Ureter (tissue), 1 donor: ENCODE measurements around the gene CLK2. TPM values are rescaled to one million over a fixed set of nuclear protein-coding genes. Genes with fewer than 3 reads are reported as not detected.
"Not testable (repeated sequence)": the region's sequence is repeated elsewhere in the genome, so short reads cannot be mapped to it uniquely, and the experiment has no call there.

Source experiments
- DNase-seq: peaks from one replicate; pipeline ENCODE4 v3.0.0-alpha.2; 2020; ENCODE audit warnings: low spot score
- total RNA-seq: library from RNA; stranded (reverse); gene quantifications from one replicate; pipeline ENCODE4 v1.2.4, GENCODE V29; 2023
- donor health status: DM: yes; HTN: yes; CAD: no.

CLK2 gene
- total RNA-seq, 1 donor from 2014 or later, result 80.5 TPM

DNA sequence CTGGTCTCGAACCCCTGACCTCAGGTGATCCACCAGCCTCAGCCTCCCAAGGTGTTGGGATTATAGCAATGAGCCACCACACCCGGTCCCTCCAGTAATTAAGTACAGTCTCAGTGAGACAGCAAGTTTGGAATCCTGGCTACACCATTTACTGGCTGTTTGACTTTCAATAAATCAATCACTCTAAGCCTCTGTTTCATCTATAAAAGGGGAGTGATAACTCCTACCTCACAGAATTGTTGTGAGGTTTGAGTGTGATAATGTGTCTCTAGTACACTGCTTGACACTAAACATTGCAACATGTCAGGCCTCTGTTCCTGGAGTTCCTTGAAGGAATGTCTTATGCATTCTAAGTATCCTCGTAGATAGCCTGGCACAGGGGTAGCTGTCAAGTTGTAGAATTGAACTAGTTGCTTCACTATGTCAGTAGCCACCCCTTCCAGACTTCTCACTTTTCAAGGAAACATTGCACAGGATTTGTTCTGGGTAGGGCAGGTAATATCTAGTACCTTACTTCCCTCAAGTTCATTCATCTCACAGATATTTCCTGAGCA, 30.4 kb downstream of the CLK2 start:
- no peak for DNase-seq

GRCh38 chr1:155241841-155242264, 31.5 kb downstream of the CLK2 start:
- no peak for DNase-seq

- DNase-seq, result peak; percentile 87
These were observed 32.1 kb downstream of the CLK2 start for GRCh38 chr1:155241069-155241679.

DNA sequence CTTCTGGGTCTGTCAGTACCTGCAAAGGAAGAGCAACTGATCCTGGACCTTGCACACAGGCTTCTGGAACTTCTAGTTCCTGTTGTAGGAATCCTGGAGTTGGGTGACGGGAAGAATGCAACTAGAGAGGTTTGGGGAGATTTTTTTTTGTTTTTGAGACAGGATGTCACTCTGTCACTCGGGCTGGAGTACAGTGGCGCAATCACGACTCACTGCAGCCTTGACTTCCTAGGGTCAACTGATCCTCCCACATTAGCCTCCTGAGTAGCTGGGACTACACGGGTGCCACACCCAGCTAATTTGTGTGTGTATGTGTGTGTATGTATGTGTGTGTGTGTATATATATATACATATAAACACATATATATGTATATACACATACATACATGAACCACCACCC, 36.9 kb downstream of the CLK2 start:
- no peak for DNase-seq

- not testable (repeated sequence) for DNase-seq
These were observed 37.9 kb downstream of the CLK2 start for GRCh38 chr1:155235375-155235774.

DNA sequence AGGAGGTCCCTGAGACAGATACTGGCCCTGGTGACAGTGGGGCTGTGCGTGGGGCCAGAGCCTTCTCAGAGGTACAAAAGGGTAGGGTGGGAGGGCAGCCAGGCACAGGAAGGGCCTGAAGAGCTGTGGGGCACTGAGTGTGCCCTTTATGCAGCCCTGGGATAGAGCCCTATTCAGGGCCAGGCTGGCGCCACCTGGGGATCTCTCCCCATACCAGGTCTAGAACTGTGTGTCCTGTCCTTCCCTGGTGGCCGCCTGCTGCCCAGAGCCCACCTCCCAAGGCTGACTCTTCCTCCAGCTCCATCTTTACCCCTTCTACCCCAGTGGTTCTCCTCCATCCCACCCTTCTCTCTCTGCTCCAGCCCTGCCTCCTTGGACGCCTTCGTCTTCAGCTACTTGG, 39.8 kb downstream of the CLK2 start:
- not testable (repeated sequence) for DNase-seq

- not testable (repeated sequence) for DNase-seq
These were observed 41.0 kb downstream of the CLK2 start for GRCh38 chr1:155232001-155232978.

GRCh38 chr1:155231302-155231701, 42.0 kb downstream of the CLK2 start:
- DNase-seq, result not testable (repeated sequence)

DNA sequence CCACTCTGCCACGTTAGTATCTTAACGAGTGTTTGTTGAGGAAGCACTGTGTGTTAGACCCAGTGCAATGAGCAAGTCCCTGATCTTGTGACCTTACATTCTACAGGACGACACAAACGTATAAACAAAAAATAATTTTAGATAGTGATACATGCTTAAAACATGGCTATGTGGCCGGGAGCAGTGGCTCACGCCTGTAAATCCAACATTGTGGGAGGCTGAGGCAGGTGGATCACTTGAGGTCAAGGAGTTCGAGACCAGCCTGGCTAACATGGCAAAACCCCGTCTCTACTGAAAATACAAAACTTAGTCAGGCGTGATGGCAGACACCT, 45.2 kb downstream of the CLK2 start:
- DNase-seq, result no peak

DNA sequence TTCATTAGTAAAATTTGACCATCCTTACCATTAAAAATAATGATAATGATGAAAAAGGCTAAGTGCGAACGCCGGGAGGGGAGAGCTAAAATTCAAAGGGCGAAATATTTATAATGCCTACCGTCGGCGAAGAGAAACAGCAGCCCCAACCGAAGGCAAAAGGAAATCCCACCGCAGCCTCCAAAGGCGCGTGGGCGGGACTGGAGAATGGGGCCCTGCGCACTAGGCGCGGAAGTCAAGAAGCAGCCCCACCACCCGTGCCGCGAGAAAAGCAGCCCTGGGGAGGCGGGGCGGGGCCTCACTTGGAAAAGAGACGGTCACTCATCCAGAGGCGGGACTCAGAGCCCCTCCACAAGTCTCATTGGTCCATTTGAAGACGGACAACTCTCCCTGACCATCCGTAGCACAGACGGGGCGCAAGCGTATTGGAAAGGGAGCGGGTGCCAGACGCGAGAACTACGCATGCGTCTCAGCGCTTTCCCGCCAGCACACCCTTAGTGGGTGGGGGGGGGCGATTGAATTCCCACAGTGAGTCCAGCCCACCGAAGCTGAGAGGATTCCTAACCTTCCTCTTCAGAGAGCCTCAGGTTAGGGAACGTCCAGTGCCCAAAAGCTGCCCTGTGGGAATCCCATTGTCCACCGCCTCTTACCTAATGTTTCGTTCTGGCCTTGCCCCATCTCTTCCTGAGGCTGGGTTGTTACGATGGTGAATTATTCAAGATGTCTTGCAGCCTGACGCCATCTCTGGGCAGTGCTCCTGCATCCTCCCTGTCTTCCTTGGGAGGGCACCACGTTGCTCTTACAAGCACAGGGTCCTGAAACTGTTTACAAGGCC, 45.8 kb downstream of the CLK2 start:
- peak; percentile 98 for DNase-seq

DNA sequence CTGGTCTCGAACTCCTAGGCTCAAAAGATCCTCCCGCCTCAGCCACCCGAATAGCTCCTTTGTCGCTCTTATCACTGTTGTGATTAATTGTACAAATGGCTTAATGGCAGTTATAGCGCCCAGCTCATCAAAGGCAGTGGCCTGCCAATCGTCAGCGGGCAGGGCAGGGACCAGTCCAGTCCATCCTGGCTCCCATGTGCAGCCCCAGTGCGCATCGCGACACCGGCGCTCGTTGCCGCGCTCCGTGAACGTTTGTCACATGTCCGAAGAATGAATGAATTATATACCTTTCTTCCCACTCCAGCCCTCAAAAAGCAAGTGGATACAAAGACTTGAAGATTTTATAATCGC, 46.4 kb downstream of the CLK2 start:
- DNase-seq, result no peak

- peak; percentile 81 for DNase-seq
These were observed 47.0 kb downstream of the CLK2 start for GRCh38 chr1:155226188-155226909.

DNA sequence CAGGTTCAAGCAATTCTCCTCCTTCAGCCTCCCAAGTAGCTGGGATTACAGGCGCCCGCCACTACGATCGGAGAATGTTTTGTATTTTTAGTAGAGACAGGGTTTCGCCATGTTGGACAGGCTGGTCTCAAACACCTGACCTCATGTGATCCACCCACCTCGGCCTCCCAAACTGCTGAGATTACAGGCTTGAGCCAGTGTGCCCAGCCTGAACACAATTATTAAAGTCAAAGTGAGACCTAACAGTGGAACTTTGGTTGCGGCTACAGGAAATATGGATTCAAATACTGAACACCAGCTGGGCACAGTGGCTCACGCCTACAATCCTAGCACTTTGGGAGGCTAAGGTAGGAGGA, 47.9 kb downstream of the CLK2 start:
- not testable (repeated sequence) for DNase-seq

- no peak for DNase-seq
These were observed 50.3 kb downstream of the CLK2 start for GRCh38 chr1:155223047-155223446.

DNA sequence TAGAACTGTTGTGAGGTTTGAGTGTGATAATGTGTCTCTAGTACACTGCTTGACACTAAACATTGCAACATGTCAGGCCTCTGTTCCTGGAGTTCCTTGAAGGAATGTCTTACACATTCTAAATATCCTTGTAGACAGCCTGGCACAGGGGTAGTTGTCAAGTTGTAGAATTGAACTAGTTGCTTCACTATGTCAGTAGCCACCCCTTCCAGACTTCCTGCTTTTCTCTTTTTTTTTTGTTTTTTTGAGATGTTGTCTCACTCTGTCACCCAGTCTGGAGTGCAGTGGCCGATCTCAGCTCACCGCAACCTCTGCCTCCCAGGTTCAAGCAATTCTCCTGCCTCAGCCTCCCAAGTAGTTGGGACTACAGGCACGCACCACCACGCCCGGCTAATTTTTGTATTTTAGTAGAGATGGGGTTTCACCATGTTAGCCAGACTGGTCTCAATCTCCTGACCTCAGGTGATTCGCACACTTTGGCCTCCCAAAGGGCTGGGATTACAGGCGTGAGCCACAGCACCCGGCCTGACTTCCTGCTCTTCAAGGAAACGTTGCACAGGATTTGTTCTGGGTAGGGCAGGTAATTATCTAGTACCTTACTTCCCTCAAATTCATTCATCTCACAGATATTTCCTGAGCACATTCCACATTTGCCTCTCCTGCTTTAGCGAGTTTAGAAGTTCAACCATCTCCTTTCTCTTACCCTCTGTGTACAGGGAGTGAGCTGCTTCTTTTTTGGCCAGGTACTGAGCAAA, 52.9 kb downstream of the CLK2 start:
- not testable (repeated sequence) for DNase-seq

GRCh38 chr1:155219592-155220031, 53.7 kb downstream of the CLK2 start:
- DNase-seq, result no peak

GRCh38 chr1:155218854-155219591, 54.3 kb downstream of the CLK2 start:
- DNase-seq, result no peak

DNA sequence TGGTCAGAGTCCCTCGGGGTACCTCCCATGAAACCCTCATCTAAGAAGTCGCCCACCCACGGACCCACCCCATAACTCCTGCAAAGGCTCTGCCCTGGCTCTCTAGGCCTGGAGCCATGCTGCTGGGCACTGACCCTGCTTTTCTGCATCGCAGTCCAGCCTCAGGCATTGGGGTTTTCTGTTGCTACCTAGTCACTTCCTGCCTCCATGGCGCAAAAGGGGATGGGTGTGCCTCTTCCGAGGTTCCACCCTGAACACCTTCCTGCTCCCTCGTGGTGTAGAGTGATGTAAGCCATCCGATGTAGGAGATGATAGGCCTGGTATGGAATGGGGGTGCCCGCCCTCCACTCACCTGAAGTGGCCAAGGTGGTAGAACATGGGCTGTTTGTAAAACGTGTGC, 58.6 kb downstream of the CLK2 start:
- DNase-seq, result not testable (repeated sequence)
